ENCODE data around the gene CYP1A2. TPM values are rescaled to one million over a fixed set of nuclear protein-coding genes. Genes with fewer than 3 reads are reported as not detected.
A peak's percentile ranks its signal among the peaks of the same experiment; 100 is the strongest.

The CYP1A2 gene
- total RNA-seq, 2 experiments from 2014 or later = not detected

- no peak for TF ChIP-seq CTCF (IDR thresholded peaks at IDR 0.05)
- ATAC-seq (ENCODE audit: poor library complexity) (no peak), DNase-seq (no peak)
- Mint-ChIP-seq H3K27ac (no peak overlapping the region), H3K27me3 (peaks cover 9% of the 10 kb centered on the region), H3K4me3 (no peak overlapping the region), H3K4me1 (ENCODE audit: low read depth) (peaks cover 22% of the 10 kb centered on the region), H3K9me3 (no peaks in the 10 kb centered on the region), H3K36me3 (ENCODE audit: low read depth) (no peaks in the 10 kb centered on the region)
- Histone ChIP-seq H3K9me3 (ENCODE audit: control insufficient read depth in 1 of 2, insufficient read depth in 1 of 2, low read length in 2 of 2) (no peaks in the 10 kb centered on the region), H3K36me3 (ENCODE audit: insufficient read depth, low read length) (no peaks in the 10 kb centered on the region), H3K27ac (ENCODE audit: low read depth in 1 of 2, low read length in 2 of 2) (no peak overlapping the region), H3K27me3 (ENCODE audit: control insufficient read depth in 1 of 2, insufficient read depth in 2 of 2, low read length in 2 of 2) (peaks cover 0 to 2% of the 10 kb centered on the region in 2 experiments), H3K4me1 (ENCODE audit: insufficient read depth, low read length) (peaks cover 25% of the 10 kb centered on the region), H3K4me3 (ENCODE audit: low read length) (no peak overlapping the region)
- intact Hi-C loops (cut with DNase I, micrococcal nuclease) = loop anchor here (2.0 to 10.0 kb wide), 3 partner anchors 323 to 396 kb away; no protein-coding TSS in a partner anchor
- ChIA-PET CTCF (interaction anchor here (1.0 to 9.3 kb wide), 14 partner anchors 11 to 292 kb away, joined by 3 to 353 read pairs (median 5); no protein-coding TSS in a partner anchor), POLR2A (interaction anchor here (0.8 to 22.7 kb wide), 5 partner anchors 9 to 136 kb away, joined by 3 to 925 read pairs (median 5); partner anchors contain the start of gene CSK)
Measured at GRCh38 chr15:74768099-74768770, 19.6 kb downstream of the CYP1A2 start.

GRCh38 chr15:74768771-74769342 is 20.2 kb downstream of the CYP1A2 start:
- intact Hi-C loops (cut with DNase I, micrococcal nuclease) = loop anchor here (1.0 to 10.0 kb wide), 4 partner anchors 134 to 397 kb away; no protein-coding TSS in a partner anchor
- CTCF ChIA-PET = interaction anchor here (0.6 to 9.3 kb wide), 20 partner anchors 9 to 293 kb away, joined by 3 to 353 read pairs (median 5); partner anchors contain the start of gene FAM219B
- Mint-ChIP-seq H3K36me3 (ENCODE audit: low read depth) (no peaks in the 10 kb centered on the region), H3K4me3 (no peak overlapping the region), H3K9me3 (no peaks in the 10 kb centered on the region), H3K4me1 (ENCODE audit: low read depth) (peaks cover 28% of the 10 kb centered on the region), H3K27me3 (peaks cover 9% of the 10 kb centered on the region), H3K27ac (no peak overlapping the region)
- Histone ChIP-seq H3K9me3 (ENCODE audit: control insufficient read depth in 1 of 2, insufficient read depth in 1 of 2, low read length in 2 of 2) (no peaks in the 10 kb centered on the region), H3K27ac (ENCODE audit: low read depth in 1 of 2, low read length in 2 of 2) (no peak overlapping the region), H3K4me3 (ENCODE audit: low read length) (no peak overlapping the region), H3K36me3 (ENCODE audit: insufficient read depth, low read length) (no peaks in the 10 kb centered on the region), H3K4me1 (ENCODE audit: insufficient read depth, low read length) (peaks cover 31% of the 10 kb centered on the region), H3K27me3 (ENCODE audit: control insufficient read depth in 1 of 2, insufficient read depth in 2 of 2, low read length in 2 of 2) (no peaks in the 10 kb centered on the region)
- POLR2A ChIA-PET = interaction anchor here (0.8 to 22.7 kb wide), 6 partner anchors 8 to 137 kb away, joined by 3 to 925 read pairs (median 4); partner anchors contain the start of gene CSK
- ATAC-seq (ENCODE audit: poor library complexity) = peak; percentile 63
- TF ChIP-seq CTCF (IDR thresholded peaks at IDR 0.05) = peak; percentile 85
- peak in 13 of 14 experiments; percentile 46 to 82 (median 59) for DNase-seq

- POLR2A ChIA-PET = interaction anchor here (1.1 to 22.7 kb wide), 7 partner anchors 8 to 202 kb away, joined by 3 to 925 read pairs (median 4); partner anchors contain the start of gene CSK
- H3K27me3 ChIP-seq (ENCODE audit: control insufficient read depth in 1 of 2, insufficient read depth in 2 of 2, low read length in 2 of 2) = no peaks in the 10 kb centered on the region
- no peak overlapping the region for H3K27ac Mint-ChIP-seq
- DNase-seq (no peak), ATAC-seq (ENCODE audit: poor library complexity) (no peak)
- H3K4me1 Mint-ChIP-seq (ENCODE audit: low read depth) = peaks cover 33% of the 10 kb centered on the region
- H3K36me3 ChIP-seq (ENCODE audit: insufficient read depth, low read length) = no peaks in the 10 kb centered on the region
- no peak overlapping the region for H3K27ac ChIP-seq (ENCODE audit: low read depth in 1 of 2, low read length in 2 of 2)
- H3K4me3 Mint-ChIP-seq = no peak overlapping the region
- no peaks in the 10 kb centered on the region for H3K36me3 Mint-ChIP-seq (ENCODE audit: low read depth)
- peaks cover 9% of the 10 kb centered on the region for H3K27me3 Mint-ChIP-seq
- no peaks in the 10 kb centered on the region for H3K9me3 ChIP-seq (ENCODE audit: control insufficient read depth in 1 of 2, insufficient read depth in 1 of 2, low read length in 2 of 2)
- CTCF ChIA-PET = interaction anchor here (0.6 to 9.3 kb wide), 20 partner anchors 10 to 293 kb away, joined by 3 to 353 read pairs (median 5); partner anchors contain the start of genes CSK and FAM219B
- no peaks in the 10 kb centered on the region for H3K9me3 Mint-ChIP-seq
- no peak overlapping the region for H3K4me3 ChIP-seq (ENCODE audit: low read length)
- intact Hi-C loops (cut with DNase I, micrococcal nuclease) = loop anchor here (1.0 to 10.0 kb wide), 5 partner anchors 133 to 397 kb away; no protein-coding TSS in a partner anchor
- peaks cover 37% of the 10 kb centered on the region for H3K4me1 ChIP-seq (ENCODE audit: insufficient read depth, low read length)
- TF ChIP-seq CTCF (IDR thresholded peaks at IDR 0.05) = no peak
Measured at GRCh38 chr15:74769463-74770025, 20.9 kb downstream of the CYP1A2 start.

Measured in CD4-positive, alpha-beta T cell (primary cell).